SK-N-SH treated with all-trans-retinoic acid at 6 μM for 48 hours (cell line): ENCODE data around the gene ZNF689.

Experiments
- ATAC-seq: fragments of 200-7000 bp; cut with Tn5 transposase; 3 replicates; pipeline ENCODE4 v1.9.1; 2020; ENCODE audit warnings: mild to moderate bottlenecking, moderate library complexity
- ARNTL ChIP-seq: fragments of 450-650 bp; formaldehyde crosslinking; IDR thresholded peaks from 2 replicates; pipeline ENCODE4 v1.5.0; 2020; ENCODE audit warnings: low read depth, mild to moderate bottlenecking, moderate library complexity, borderline replicate concordance
- CSDC2 ChIP-seq: fragments of 250-450 bp; sonication (Bioruptor Pico); IDR thresholded peaks from 2 replicates; pipeline ENCODE4 v1.5.0; 2020; ENCODE audit warnings: mild to moderate bottlenecking, moderate library complexity
- ESRRG ChIP-seq: fragments of 250-450 bp; sonication (Bioruptor Pico); IDR thresholded peaks from 2 replicates; pipeline ENCODE4 v1.6.1; 2021; ENCODE audit warnings: mild to moderate bottlenecking
- GLIS3 ChIP-seq: fragments of 250-450 bp; sonication (Bioruptor Pico); IDR thresholded peaks from 2 replicates; pipeline ENCODE4 v1.5.0; 2020; ENCODE audit warnings: mild to moderate bottlenecking, moderate library complexity
- ISL1 ChIP-seq: fragments of 250-450 bp; sonication (Bioruptor Pico); IDR thresholded peaks from 2 replicates; pipeline ENCODE4 v2.1.2; 2022; ENCODE audit warnings: mild to moderate bottlenecking, moderate library complexity
- OSR1 ChIP-seq: fragments of 250-450 bp; sonication (Bioruptor Pico); IDR thresholded peaks from 2 replicates; pipeline ENCODE4 v1.8.0; 2022; ENCODE audit warnings: moderate library complexity, mild to moderate bottlenecking, inconsistent platforms
- PPARA ChIP-seq: fragments of 250-450 bp; sonication (Bioruptor Pico); IDR thresholded peaks from 2 replicates; pipeline ENCODE4 v1.5.0; 2020; ENCODE audit warnings: mild to moderate bottlenecking, borderline replicate concordance
- RARB ChIP-seq: fragments of 250-450 bp; sonication (Bioruptor Pico); IDR thresholded peaks from 2 replicates; pipeline ENCODE4 v1.8.0; 2021; ENCODE audit warnings: mild to moderate bottlenecking, moderate library complexity
- SNAI2 ChIP-seq: fragments of 250-450 bp; sonication (Bioruptor Pico); IDR thresholded peaks from 2 replicates; pipeline ENCODE4 v1.5.0; 2020; ENCODE audit warnings: mild to moderate bottlenecking, moderate library complexity
- TCF4 ChIP-seq: fragments of 250-450 bp; sonication (Bioruptor Pico); IDR thresholded peaks from 2 replicates; pipeline ENCODE4 v1.8.0; 2021; ENCODE audit warnings: mild to moderate bottlenecking, moderate library complexity, borderline replicate concordance
- TOX ChIP-seq: fragments of 250-450 bp; sonication (Bioruptor Pico); IDR thresholded peaks from 2 replicates; pipeline ENCODE4 v1.8.0; 2021; ENCODE audit warnings: mild to moderate bottlenecking, moderate library complexity, borderline replicate concordance
- ZC3H10 ChIP-seq: fragments of 250-450 bp; sonication (Bioruptor Pico); IDR thresholded peaks from 2 replicates; pipeline ENCODE4 v1.5.1; 2021; ENCODE audit warnings: mild to moderate bottlenecking, moderate library complexity
- ZFP3 ChIP-seq: fragments of 250-450 bp; sonication (Bioruptor Pico); IDR thresholded peaks from 2 replicates; pipeline ENCODE4 v1.5.0; 2020; ENCODE audit warnings: mild to moderate bottlenecking, moderate library complexity
- ZFP30 ChIP-seq: fragments of 450-650 bp; formaldehyde crosslinking; IDR thresholded peaks from 2 replicates; pipeline ENCODE4 v1.5.0; 2022; ENCODE audit warnings: mild to moderate bottlenecking, moderate library complexity
- ZNF565 ChIP-seq: fragments of 450-650 bp; formaldehyde crosslinking; conservative IDR thresholded peaks from 2 replicates; pipeline ENCODE4 v1.5.0; 2020; ENCODE audit warnings: low read depth, mild to moderate bottlenecking, moderate library complexity
- ZNF70 ChIP-seq: fragments of 450-650 bp; formaldehyde crosslinking; IDR thresholded peaks from 2 replicates; pipeline ENCODE4 v1.5.0; 2020; ENCODE audit warnings: mild to moderate bottlenecking, moderate library complexity
- ZNF8 ChIP-seq: fragments of 450-650 bp; formaldehyde crosslinking; IDR thresholded peaks from 2 replicates; pipeline ENCODE4 v1.5.0; 2020; ENCODE audit warnings: mild to moderate bottlenecking, moderate library complexity
- TF ChIP-seq, protein P1 (sequence below): fragments of 250-450 bp; sonication (Bioruptor Pico); IDR thresholded peaks from 2 replicates; pipeline ENCODE4 v1.5.1; 2021; ENCODE audit warnings: mild to moderate bottlenecking, moderate library complexity
- TF ChIP-seq, protein P2 (sequence below): fragments of 250-450 bp; sonication (Bioruptor Pico); IDR thresholded peaks from 2 replicates; pipeline ENCODE4 v1.8.0; 2021; ENCODE audit warnings: low read depth, mild to moderate bottlenecking, moderate library complexity, borderline replicate concordance
- TF ChIP-seq, protein P3 (sequence below): fragments of 250-450 bp; sonication (Bioruptor Pico); IDR thresholded peaks from 2 replicates; pipeline ENCODE4 v1.5.1; 2020; ENCODE audit warnings: low read depth, mild to moderate bottlenecking, moderate library complexity
- TF ChIP-seq, protein P4 (sequence below): fragments of 250-450 bp; sonication (Bioruptor Pico); IDR thresholded peaks from 2 replicates; pipeline ENCODE4 v1.5.0; 2020; ENCODE audit warnings: mild to moderate bottlenecking, moderate library complexity
- TF ChIP-seq, protein P5 (sequence below): fragments of 250-450 bp; sonication (Bioruptor Pico); IDR thresholded peaks from 2 replicates; pipeline ENCODE4 v1.8.0; 2020; ENCODE audit warnings: mild to moderate bottlenecking, moderate library complexity, borderline replicate concordance

ZNF689 gene

DNA sequence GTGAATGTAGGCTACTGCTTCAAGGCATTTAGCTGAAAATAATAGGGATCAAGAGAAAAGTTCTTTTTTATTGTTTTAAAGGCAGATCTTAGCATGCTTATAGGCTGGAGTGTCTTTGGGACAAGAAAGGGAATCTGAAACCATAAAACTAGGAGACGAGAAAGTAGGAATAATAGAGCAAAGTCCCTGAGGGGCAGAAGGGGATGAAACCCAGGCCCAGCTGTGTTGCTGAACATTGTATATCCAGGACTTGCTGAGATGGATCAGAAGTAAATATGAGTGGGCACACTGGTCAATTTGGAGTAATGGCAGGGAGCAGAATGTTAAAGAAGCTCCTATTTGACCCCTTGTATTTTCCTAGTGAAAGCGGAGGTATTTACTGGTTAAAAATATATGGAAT is 9.3 kb downstream of the ZNF689 start:
- TF ChIP-seq TCF4 (CRISPR knock-in tag) (no peak), OSR1 (no peak), ZNF8 (CRISPR knock-in tag) (no peak), TOX (CRISPR knock-in tag) (no peak), ZNF70 (no peak), SNAI2 (CRISPR knock-in tag) (no peak), ZFP30 (no peak), RARB (CRISPR knock-in tag) (no peak), CSDC2 (no peak), GLIS3 (CRISPR knock-in tag) (no peak), ESRRG (CRISPR knock-in tag) (no peak), ZFP3 (no peak), ARNTL (CRISPR knock-in tag) (no peak)
- TF ChIP-seq, protein P1, sequence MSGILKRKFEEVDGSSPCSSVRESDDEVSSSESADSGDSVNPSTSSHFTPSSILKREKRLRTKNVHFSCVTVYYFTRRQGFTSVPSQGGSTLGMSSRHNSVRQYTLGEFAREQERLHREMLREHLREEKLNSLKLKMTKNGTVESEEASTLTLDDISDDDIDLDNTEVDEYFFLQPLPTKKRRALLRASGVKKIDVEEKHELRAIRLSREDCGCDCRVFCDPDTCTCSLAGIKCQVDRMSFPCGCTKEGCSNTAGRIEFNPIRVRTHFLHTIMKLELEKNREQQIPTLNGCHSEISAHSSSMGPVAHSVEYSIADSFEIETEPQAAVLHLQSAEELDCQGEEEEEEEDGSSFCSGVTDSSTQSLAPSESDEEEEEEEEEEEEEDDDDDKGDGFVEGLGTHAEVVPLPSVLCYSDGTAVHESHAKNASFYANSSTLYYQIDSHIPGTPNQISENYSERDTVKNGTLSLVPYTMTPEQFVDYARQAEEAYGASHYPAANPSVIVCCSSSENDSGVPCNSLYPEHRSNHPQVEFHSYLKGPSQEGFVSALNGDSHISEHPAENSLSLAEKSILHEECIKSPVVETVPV = no peak
- TF ChIP-seq, protein P2, sequence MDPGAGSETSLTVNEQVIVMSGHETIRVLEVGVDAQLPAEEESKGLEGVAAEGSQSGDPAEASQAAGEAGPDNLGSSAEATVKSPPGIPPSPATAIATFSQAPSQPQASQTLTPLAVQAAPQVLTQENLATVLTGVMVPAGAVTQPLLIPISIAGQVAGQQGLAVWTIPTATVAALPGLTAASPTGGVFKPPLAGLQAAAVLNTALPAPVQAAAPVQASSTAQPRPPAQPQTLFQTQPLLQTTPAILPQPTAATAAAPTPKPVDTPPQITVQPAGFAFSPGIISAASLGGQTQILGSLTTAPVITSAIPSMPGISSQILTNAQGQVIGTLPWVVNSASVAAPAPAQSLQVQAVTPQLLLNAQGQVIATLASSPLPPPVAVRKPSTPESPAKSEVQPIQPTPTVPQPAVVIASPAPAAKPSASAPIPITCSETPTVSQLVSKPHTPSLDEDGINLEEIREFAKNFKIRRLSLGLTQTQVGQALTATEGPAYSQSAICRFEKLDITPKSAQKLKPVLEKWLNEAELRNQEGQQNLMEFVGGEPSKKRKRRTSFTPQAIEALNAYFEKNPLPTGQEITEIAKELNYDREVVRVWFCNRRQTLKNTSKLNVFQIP (CRISPR knock-in tag) = no peak
- TF ChIP-seq, protein P3, sequence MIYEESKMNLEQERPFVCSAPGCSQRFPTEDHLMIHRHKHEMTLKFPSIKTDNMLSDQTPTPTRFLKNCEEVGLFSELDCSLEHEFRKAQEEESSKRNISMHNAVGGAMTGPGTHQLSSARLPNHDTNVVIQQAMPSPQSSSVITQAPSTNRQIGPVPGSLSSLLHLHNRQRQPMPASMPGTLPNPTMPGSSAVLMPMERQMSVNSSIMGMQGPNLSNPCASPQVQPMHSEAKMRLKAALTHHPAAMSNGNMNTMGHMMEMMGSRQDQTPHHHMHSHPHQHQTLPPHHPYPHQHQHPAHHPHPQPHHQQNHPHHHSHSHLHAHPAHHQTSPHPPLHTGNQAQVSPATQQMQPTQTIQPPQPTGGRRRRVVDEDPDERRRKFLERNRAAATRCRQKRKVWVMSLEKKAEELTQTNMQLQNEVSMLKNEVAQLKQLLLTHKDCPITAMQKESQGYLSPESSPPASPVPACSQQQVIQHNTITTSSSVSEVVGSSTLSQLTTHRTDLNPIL (CRISPR knock-in tag) = no peak
- TF ChIP-seq, protein P4, sequence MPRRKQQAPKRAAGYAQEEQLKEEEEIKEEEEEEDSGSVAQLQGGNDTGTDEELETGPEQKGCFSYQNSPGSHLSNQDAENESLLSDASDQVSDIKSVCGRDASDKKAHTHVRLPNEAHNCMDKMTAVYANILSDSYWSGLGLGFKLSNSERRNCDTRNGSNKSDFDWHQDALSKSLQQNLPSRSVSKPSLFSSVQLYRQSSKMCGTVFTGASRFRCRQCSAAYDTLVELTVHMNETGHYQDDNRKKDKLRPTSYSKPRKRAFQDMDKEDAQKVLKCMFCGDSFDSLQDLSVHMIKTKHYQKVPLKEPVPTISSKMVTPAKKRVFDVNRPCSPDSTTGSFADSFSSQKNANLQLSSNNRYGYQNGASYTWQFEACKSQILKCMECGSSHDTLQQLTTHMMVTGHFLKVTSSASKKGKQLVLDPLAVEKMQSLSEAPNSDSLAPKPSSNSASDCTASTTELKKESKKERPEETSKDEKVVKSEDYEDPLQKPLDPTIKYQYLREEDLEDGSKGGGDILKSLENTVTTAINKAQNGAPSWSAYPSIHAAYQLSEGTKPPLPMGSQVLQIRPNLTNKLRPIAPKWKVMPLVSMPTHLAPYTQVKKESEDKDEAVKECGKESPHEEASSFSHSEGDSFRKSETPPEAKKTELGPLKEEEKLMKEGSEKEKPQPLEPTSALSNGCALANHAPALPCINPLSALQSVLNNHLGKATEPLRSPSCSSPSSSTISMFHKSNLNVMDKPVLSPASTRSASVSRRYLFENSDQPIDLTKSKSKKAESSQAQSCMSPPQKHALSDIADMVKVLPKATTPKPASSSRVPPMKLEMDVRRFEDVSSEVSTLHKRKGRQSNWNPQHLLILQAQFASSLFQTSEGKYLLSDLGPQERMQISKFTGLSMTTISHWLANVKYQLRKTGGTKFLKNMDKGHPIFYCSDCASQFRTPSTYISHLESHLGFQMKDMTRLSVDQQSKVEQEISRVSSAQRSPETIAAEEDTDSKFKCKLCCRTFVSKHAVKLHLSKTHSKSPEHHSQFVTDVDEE (CRISPR knock-in tag) = no peak
- ATAC-seq = no peak

DNA sequence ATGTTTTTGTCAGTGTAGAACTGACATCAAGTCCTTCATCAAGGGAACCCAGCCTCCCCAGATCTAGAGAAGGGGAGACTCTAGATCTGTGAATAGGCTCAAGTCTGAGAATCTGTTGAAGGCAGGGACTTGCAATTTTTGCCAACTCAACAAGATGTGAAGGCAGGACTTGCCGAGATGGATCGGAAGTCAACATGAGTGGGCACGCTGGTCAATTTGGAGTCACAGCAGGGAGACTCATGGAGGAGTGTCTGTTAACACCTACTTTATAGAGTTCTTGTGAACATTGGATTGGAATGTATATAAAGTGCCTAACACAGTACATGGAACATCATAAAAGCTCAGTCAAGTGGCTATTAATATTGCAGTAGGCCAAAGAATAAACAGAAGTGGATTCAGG is 10.0 kb downstream of the ZNF689 start:
- no peak for TF ChIP-seq ARNTL (CRISPR knock-in tag)
- no peak for TF ChIP-seq ZFP30
- TF ChIP-seq, protein P5, sequence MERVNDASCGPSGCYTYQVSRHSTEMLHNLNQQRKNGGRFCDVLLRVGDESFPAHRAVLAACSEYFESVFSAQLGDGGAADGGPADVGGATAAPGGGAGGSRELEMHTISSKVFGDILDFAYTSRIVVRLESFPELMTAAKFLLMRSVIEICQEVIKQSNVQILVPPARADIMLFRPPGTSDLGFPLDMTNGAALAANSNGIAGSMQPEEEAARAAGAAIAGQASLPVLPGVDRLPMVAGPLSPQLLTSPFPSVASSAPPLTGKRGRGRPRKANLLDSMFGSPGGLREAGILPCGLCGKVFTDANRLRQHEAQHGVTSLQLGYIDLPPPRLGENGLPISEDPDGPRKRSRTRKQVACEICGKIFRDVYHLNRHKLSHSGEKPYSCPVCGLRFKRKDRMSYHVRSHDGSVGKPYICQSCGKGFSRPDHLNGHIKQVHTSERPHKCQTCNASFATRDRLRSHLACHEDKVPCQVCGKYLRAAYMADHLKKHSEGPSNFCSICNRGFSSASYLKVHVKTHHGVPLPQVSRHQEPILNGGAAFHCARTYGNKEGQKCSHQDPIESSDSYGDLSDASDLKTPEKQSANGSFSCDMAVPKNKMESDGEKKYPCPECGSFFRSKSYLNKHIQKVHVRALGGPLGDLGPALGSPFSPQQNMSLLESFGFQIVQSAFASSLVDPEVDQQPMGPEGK (CRISPR knock-in tag) = no peak
- no peak for TF ChIP-seq ZFP3
- TF ChIP-seq, protein P2 (CRISPR knock-in tag) = no peak
- no peak for TF ChIP-seq GLIS3 (CRISPR knock-in tag)
- no peak for TF ChIP-seq SNAI2 (CRISPR knock-in tag)
- no peak for TF ChIP-seq TOX (CRISPR knock-in tag)
- TF ChIP-seq, protein P1 = no peak
- no peak for TF ChIP-seq ZC3H10 (CRISPR knock-in tag)
- TF ChIP-seq CSDC2 = no peak
- no peak for TF ChIP-seq RARB (CRISPR knock-in tag)
- no peak for TF ChIP-seq ZNF8 (CRISPR knock-in tag)
- TF ChIP-seq ISL1 = no peak
- no peak for TF ChIP-seq OSR1
- no peak for TF ChIP-seq TCF4 (CRISPR knock-in tag)
- TF ChIP-seq, protein P3 (CRISPR knock-in tag) = no peak
- TF ChIP-seq ZNF565 (CRISPR knock-in tag) = no peak
- TF ChIP-seq ESRRG (CRISPR knock-in tag) = no peak
- no peak for TF ChIP-seq PPARA
- no peak for ATAC-seq
